ENCODE measurements around the gene PCNT.

- no peak for TF ChIP-seq CTCF (IDR thresholded peaks at IDR 0.05)
- no peak for TF ChIP-seq POLR2AphosphoS5 (IDR thresholded peaks at IDR 0.05)
- TF ChIP-seq POLR2A (IDR thresholded peaks at IDR 0.05), result no peak
- no peak for TF ChIP-seq EP300 (IDR thresholded peaks at IDR 0.05)
Measured at GRCh38 chr21:46312949-46313348, 11.0 kb upstream of the PCNT start.
